K562 (cell line): Measurements from ENCODE around the gene SLC43A2. TPM values are rescaled to one million over a fixed set of nuclear protein-coding genes. Genes with fewer than 3 reads are reported as not detected.

Experiments used
- ATAC-seq: fragments of 200-7000 bp; cut with Tn5 transposase; 3 replicates; pipeline ENCODE4 v1.9.1; 2020; ENCODE audit warnings: moderate library complexity
- BruUV-seq: library from RNA; stranded (reverse); fragments of 400-500 nt; replicated peaks from 2 replicates; lab custom pipeline; 2021; lab: Mats Ljungman, UMichigan
- CTCF ChIA-PET: fragments of 300-600 bp; formaldehyde crosslinking; extraction: SDS; loops from one replicate; lab custom pipeline; 2021; ENCODE audit warnings: low intra/inter-chr PET ratio; lab: Yijun Ruan, JAX
- POLR2A ChIA-PET: fragments of 300-600, 350-650 bp; sonication (Branson Sonifier 250); formaldehyde crosslinking; extraction: SDS; loops from one replicate; lab custom pipeline; 2021; ENCODE audit warnings: antibody characterized with exemption, inconsistent platforms; lab: Yijun Ruan, JAX
- DNase-seq, 4 experiments: peaks; one replicate each; pipeline versions ENCODE4 v3.0.0 to v3.0.0-alpha.2; 2011 to 2018; ENCODE audit warnings: low spot score in 3 of 4, mixed read lengths in 3 of 4; ENCODE audit errors: extremely low read depth in 1 of 4
- FAIRE-seq: peaks from 2 replicates; lab custom pipeline; 2011; peaks lifted over from hg19 to GRCh38; lab: Jason Lieb, UNC
- H2AFZ ChIP-seq: 2 replicates; pipeline ENCODE4 v1.6.0; 2011; ENCODE audit warnings: low read depth, low read length, control low read depth, inconsistent platforms
- H3K27ac ChIP-seq: fragments of 200-600 bp; 3 replicates; pipeline ENCODE4 v1.8.0; 2011; ENCODE audit warnings: low read depth, mild to moderate bottlenecking, control low read depth, inconsistent platforms, low read length, moderate library complexity, mixed read lengths; ENCODE audit errors: extremely low read depth
- H3K27me3 ChIP-seq, 2 experiments: fragments of 300-600 bp in 1 of 2; 2 replicates in 1 of 2; 3 replicates in 1 of 2; pipeline versions ENCODE4 v1.6.0 to v1.8.0; 2011; ENCODE audit warnings: inconsistent platforms in 2 of 2, low read length in 2 of 2, mild to moderate bottlenecking in 1 of 2, mixed read lengths in 1 of 2, moderate library complexity in 1 of 2; ENCODE audit not compliant: control insufficient read depth in 2 of 2, insufficient read depth in 2 of 2
- H3K36me3 ChIP-seq: fragments of 300-600 bp; 3 replicates; pipeline ENCODE4 v1.8.0; 2011; ENCODE audit warnings: mild to moderate bottlenecking, low read length, inconsistent platforms; ENCODE audit not compliant: control insufficient read depth, insufficient read depth
- H3K4me1 ChIP-seq, 2 experiments: fragments of 200-600 bp in 1 of 2; replicated peaks in 1 of 2; 2 replicates in 1 of 2; 3 replicates in 1 of 2; pipeline versions ENCODE4 v1.5.1 to v1.8.0; 2011; ENCODE audit warnings: inconsistent platforms in 2 of 2, low read length in 2 of 2, mild to moderate bottlenecking in 1 of 2, mixed read lengths in 1 of 2, moderate library complexity in 1 of 2; ENCODE audit not compliant: control insufficient read depth in 2 of 2, insufficient read depth in 2 of 2
- H3K4me2 ChIP-seq: 2 replicates; pipeline ENCODE4 v1.6.1; 2011; ENCODE audit warnings: low read length, control low read depth, inconsistent platforms, mixed read lengths; ENCODE audit not compliant: insufficient read depth
- H3K4me3 ChIP-seq: fragments of 200-600 bp; sonication (generic), shearing (Covaris generic); 2 replicates; pipeline ENCODE4 v1.5.1; 2016; ENCODE audit warnings: control low read depth, inconsistent platforms
- H3K79me2 ChIP-seq: fragments of 200-600 bp; 3 replicates; pipeline ENCODE4 v1.8.0; 2011; ENCODE audit warnings: low read length, inconsistent platforms; ENCODE audit not compliant: control insufficient read depth, insufficient read depth
- H3K9ac ChIP-seq, 2 experiments: 2 replicates each; pipeline versions ENCODE4 v1.6.0 to v1.6.1; 2011; ENCODE audit warnings: low read depth in 2 of 2, low read length in 2 of 2, control low read depth in 1 of 2, inconsistent platforms in 1 of 2, mild to moderate bottlenecking in 1 of 2, mixed read lengths in 1 of 2; ENCODE audit not compliant: insufficient read depth in 1 of 2
- H3K9me1 ChIP-seq: one replicate; pipeline ENCODE4 v1.6.0; 2011; ENCODE audit warnings: inconsistent platforms, mild to moderate bottlenecking, low read length, moderate library complexity; ENCODE audit not compliant: control insufficient read depth, insufficient read depth
- H3K9me3 ChIP-seq: replicated peaks from 2 replicates; pipeline ENCODE4 v1.5.1; 2011; ENCODE audit warnings: low read depth, low read length, inconsistent platforms; ENCODE audit not compliant: control insufficient read depth, insufficient read depth
- H4K20me1 ChIP-seq: replicated peaks from 2 replicates; pipeline ENCODE4 v1.6.1; 2011; ENCODE audit warnings: low read length, inconsistent platforms, mixed read lengths; ENCODE audit not compliant: control insufficient read depth, insufficient read depth
- ATF3 ChIP-seq, 2 experiments: fragments of 450-650 bp in 1 of 2; sonication (generic) in 1 of 2; formaldehyde crosslinking in 1 of 2; IDR thresholded peaks in 1 of 2; conservative IDR thresholded peaks in 1 of 2; 2 replicates each; pipeline versions ENCODE4 v1.6.1 to v1.8.1; 2016 to 2023; ENCODE audit warnings: mild to moderate bottlenecking in 2 of 2, moderate library complexity in 2 of 2, inconsistent platforms in 1 of 2, missing genetic modification reagents in 1 of 2
- CXXC5 ChIP-seq: fragments of 250-450 bp; sonication (Bioruptor Pico); IDR thresholded peaks from 2 replicates; pipeline ENCODE4 v1.8.0; 2022; ENCODE audit warnings: inconsistent platforms, mild to moderate bottlenecking, moderate library complexity
- KLF6 ChIP-seq: fragments of 250-450 bp; sonication (Bioruptor Pico); IDR thresholded peaks from 2 replicates; pipeline ENCODE4 v1.4.0; 2020; ENCODE audit warnings: mild to moderate bottlenecking, moderate library complexity, borderline replicate concordance
- WGBS: fragments of 100-300 bp; shearing (Covaris generic); methylation state at CpG from one replicate; pipeline ENCODE4 v1.1.6; 2016; ENCODE audit warnings: low coverage, mixed read lengths; ENCODE audit not compliant: insufficient coverage; ENCODE audit errors: missing lambda C conversion rate; 5-methylcytosine and 5-hydroxymethylcytosine counted together
- in situ Hi-C: fragments of 300-500 bp; cut with MboI; formaldehyde crosslinking; loops from 4 replicates; pipeline ENCODE4 v1.15.0; 2018; ENCODE audit warnings: inconsistent platforms, mixed read lengths
- intact Hi-C: fragments of 100-400 bp; cut with micrococcal nuclease; formaldehyde crosslinking; loops from 2 replicates; pipeline ENCODE4 v1.14.2; 2022
- polyA plus RNA-seq, 8 experiments: library from polyadenylated mRNA; depleted of rRNA in 4 of 8; stranded (reverse) in 5 of 8; unstranded in 3 of 8; fragments of >200 nt; fragmentation: Nextera tagmentation in 2 of 8; fragmentation: Illumina TruSeq in 1 of 8; extraction: Ambion mirVana in 2 of 8; extraction: Trizol in 1 of 8; gene quantifications; 2 replicates each; pipeline versions ENCODE4 v1.2.1 to v1.2.3, GENCODE V29; 2011 to 2014; ENCODE audit warnings: inconsistent platforms in 1 of 8, missing spikeins in 1 of 8
- total RNA-seq, 7 experiments: library from RNA; depleted of rRNA in 6 of 7; stranded (reverse); fragments of >200 nt in 6 of 7; fragmentation: Illumina TruSeq in 2 of 7; extraction: Trizol in 2 of 7; gene quantifications; 2 replicates each; pipeline versions ENCODE4 v1.2.1 to v1.2.3, GENCODE V29; 2011 to 2021; ENCODE audit warnings: low replicate concordance in 1 of 7

Gene SLC43A2
- total and polyA plus RNA-seq, 9 of the 15 experiments (the other 6 are each of a cell fraction or from before 2014, with no cell fraction given): 0.03 to 10.2 (median 3.6) TPM

DNA sequence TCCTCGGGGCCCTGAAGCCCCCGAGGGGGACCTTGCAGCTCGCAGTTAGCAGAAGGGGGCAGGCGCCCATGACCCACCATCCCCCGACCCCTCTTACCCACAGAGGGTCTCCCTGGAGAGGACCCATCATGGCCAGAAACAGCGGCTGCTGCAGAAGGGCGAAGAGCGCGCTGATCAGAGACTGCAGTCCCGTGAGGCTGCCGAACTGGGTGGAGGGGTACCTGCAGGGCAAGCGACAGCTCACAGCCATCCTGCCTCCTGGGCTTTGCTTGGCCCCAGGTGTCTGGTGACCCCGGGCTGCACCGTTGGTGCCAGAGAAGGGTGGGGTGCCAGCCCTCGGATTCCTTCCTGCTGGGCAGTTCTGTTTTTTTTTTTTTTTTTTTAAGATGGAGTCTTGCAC lies 52.1 kb downstream of the SLC43A2 start:
- POLR2A ChIA-PET: no interaction called here
- ATAC-seq: no peak

More for the DNA sequence above, 52.1 kb downstream of the SLC43A2 start:
- H3K4me1 ChIP-seq: peaks cover 0 to 31% of the 10 kb centered on the region in 2 experiments; a peak in 3 of 5 replicates
- no peak overlapping the region for H3K4me3 ChIP-seq
- no peaks in the 10 kb centered on the region for H3K9me1 ChIP-seq
- whole genome bisulfite sequencing: 68% methylated on average over 13 of the region's 15 CpGs
- FAIRE-seq: no peak
- no peaks in the 10 kb centered on the region for H4K20me1 ChIP-seq
- no peaks in the 10 kb centered on the region for H3K9me3 ChIP-seq
- no peaks in the 10 kb centered on the region for H3K27me3 ChIP-seq
- no peak overlapping the region for H2AFZ ChIP-seq
- H3K79me2 ChIP-seq: no peaks in the 10 kb centered on the region
- no TSS peak for BruUV-seq
- no peak overlapping the region; a peak in 1 of 4 replicates for H3K9ac ChIP-seq
- H3K4me2 ChIP-seq: no peak overlapping the region
- in situ Hi-C loops: loop anchor here (5.0 kb wide), 1 partner anchor 41 kb away; no protein-coding TSS in a partner anchor
- no peak overlapping the region for H3K27ac ChIP-seq
- TF ChIP-seq KLF6 (CRISPR knock-in tag) (no peak), CXXC5 (no peak), ATF3 (IDR thresholded peaks at IDR 0.05) (no peak), ATF3 (CRISPR knock-in tag; conservative IDR thresholded peaks at IDR 0.05) (no peak)
- TF ChIP-seq, all 486 proteins: peak for 0
- intact Hi-C loops: no loop called here
- no peaks in the 10 kb centered on the region for H3K36me3 ChIP-seq
- no peak for DNase-seq
- CTCF ChIA-PET: no interaction called here
